Astrocyte of the cerebellum (primary cell): ENCODE results near the gene PGAP3.

Source experiments
- DNase-seq: peaks from one replicate; pipeline ENCODE4 v3.0.0-alpha.2; 2011; ENCODE audit warnings: low read depth
- H3K4me3 ChIP-seq: 2 replicates; pipeline ENCODE4 v1.5.1; 2011; ENCODE audit warnings: mild to moderate bottlenecking, low read depth, low read length, moderate library complexity
- CTCF ChIP-seq: IDR thresholded peaks from 2 replicates; pipeline ENCODE4 v1.5.1; 2012; ENCODE audit warnings: low read length, low read depth, moderate library complexity, mild to moderate bottlenecking; ENCODE audit errors: missing control alignments
- in situ Hi-C: cut with HindIII; loops from 2 replicates; pipeline ENCODE4 v1.10.0; 2017; ENCODE audit warnings: low sequenced_read_pairs

The PGAP3 gene

GRCh38 chr17:39687546-39688474 lies at the start of gene PGAP3:
PGAP3 (minus strand) TSS chr17:39688057; CDS start chr17:39688014, 43 bp downstream.
- H3K4me3 ChIP-seq: peak within 1 kb of the TSS; percentile 71
- TF ChIP-seq CTCF: no peak
- peak; percentile 73 for DNase-seq
- in situ Hi-C loops: no loop called here

GRCh38 chr17:39737206-39737759 lies 49.4 kb upstream of the PGAP3 start:
- no peak for TF ChIP-seq CTCF
- in situ Hi-C loops: no loop called here
- no peak overlapping the region for H3K4me3 ChIP-seq

GRCh38 chr17:39736319-39737165 lies 48.7 kb upstream of the PGAP3 start:
- in situ Hi-C loops: no loop called here
- no peak for TF ChIP-seq CTCF
- no peak for DNase-seq
- no peak overlapping the region for H3K4me3 ChIP-seq

More at GRCh38 chr17:39737206-39737759, 49.4 kb upstream of the PGAP3 start:
- no peak for DNase-seq

GRCh38 chr17:39735882-39736281 lies 48.0 kb upstream of the PGAP3 start:
- DNase-seq: no peak
- in situ Hi-C loops: no loop called here
- H3K4me3 ChIP-seq: no peak overlapping the region
- TF ChIP-seq CTCF: no peak

GRCh38 chr17:39732586-39732985 lies 44.7 kb upstream of the PGAP3 start:
- TF ChIP-seq CTCF: no peak
- no peak overlapping the region for H3K4me3 ChIP-seq
- in situ Hi-C loops: no loop called here
- DNase-seq: no peak
